Right cardiac atrium (tissue), 5 donors: ENCODE results near the gene LYRM4. TPM values are rescaled to one million over a fixed set of nuclear protein-coding genes. Genes with fewer than 3 reads are reported as not detected.

ENCODE experiments used
- ATAC-seq, 2 donors: fragments of 200-7000 bp; cut with Tn5 transposase; one replicate each; pipeline versions ENCODE4 v1.8.0 to v1.9.1; 2020; ENCODE audit warnings: moderate library complexity in 2 of 2, mild to moderate bottlenecking in 1 of 2
- DNase-seq, 3 donors: peaks; one replicate each; pipeline ENCODE4 v3.0.0-alpha.2; 2020
- H3K27ac ChIP-seq: one replicate; pipeline ENCODE4 v1.5.1; 2013; ENCODE audit warnings: mild to moderate bottlenecking, low read length, control low read depth, moderate library complexity
- H3K27me3 ChIP-seq: one replicate; pipeline ENCODE4 v1.6.1; 2013; ENCODE audit not compliant: control insufficient read depth, insufficient read depth
- H3K4me1 ChIP-seq: one replicate; pipeline ENCODE4 v1.6.1; 2013; ENCODE audit warnings: low read length; ENCODE audit not compliant: control insufficient read depth, insufficient read depth
- H3K4me3 ChIP-seq: one replicate; pipeline ENCODE4 v1.5.1; 2013; ENCODE audit warnings: low read length, control low read depth
- H3K9me3 ChIP-seq: one replicate; pipeline ENCODE4 v1.6.1; 2013; ENCODE audit warnings: low read length; ENCODE audit not compliant: control insufficient read depth
- WGBS: extraction: QIAGEN DNeasy Blood & Tissue Kit; methylation state at CpG from one replicate; pipeline ENCODE4 v1.1.7; 2013; 5-methylcytosine and 5-hydroxymethylcytosine counted together
- intact Hi-C, 4 donors: fragments of 100-400 bp; cut with DNase I; formaldehyde crosslinking; loops; one replicate each; pipeline versions ENCODE4 v1.11.0 to v1.14.0; 2022 to 2023
- polyA plus RNA-seq: library from polyadenylated mRNA; stranded (reverse); fragments of 200-250 nt; gene quantifications from one replicate; pipeline ENCODE4 v1.2.3, GENCODE V29; 2013
- total RNA-seq, 4 donors: library from RNA; stranded (reverse); fragmentation: NEBNext Ultra II Directional; extraction: Animal tissue kit (Norgen Biotek cat#: 25700); gene quantifications; one replicate each; pipeline ENCODE4 v1.2.1, GENCODE V29; 2021
- donor health status: healthy with polysubstance abuse.
- donor health status: DM: no; HTN: yes; CAD: no.
- donor health status: DM: no; HTN: no; CAD: no.
- donor health status: DM: no; HTN: yes; CAD: no; lungs with severe emphysema.
- donor health status: DM: yes; HTN: yes; CAD: no.

LYRM4 gene
- total and polyA plus RNA-seq, 5 donors: 20.2 to 30.5 (median 26.6) TPM

DNA sequence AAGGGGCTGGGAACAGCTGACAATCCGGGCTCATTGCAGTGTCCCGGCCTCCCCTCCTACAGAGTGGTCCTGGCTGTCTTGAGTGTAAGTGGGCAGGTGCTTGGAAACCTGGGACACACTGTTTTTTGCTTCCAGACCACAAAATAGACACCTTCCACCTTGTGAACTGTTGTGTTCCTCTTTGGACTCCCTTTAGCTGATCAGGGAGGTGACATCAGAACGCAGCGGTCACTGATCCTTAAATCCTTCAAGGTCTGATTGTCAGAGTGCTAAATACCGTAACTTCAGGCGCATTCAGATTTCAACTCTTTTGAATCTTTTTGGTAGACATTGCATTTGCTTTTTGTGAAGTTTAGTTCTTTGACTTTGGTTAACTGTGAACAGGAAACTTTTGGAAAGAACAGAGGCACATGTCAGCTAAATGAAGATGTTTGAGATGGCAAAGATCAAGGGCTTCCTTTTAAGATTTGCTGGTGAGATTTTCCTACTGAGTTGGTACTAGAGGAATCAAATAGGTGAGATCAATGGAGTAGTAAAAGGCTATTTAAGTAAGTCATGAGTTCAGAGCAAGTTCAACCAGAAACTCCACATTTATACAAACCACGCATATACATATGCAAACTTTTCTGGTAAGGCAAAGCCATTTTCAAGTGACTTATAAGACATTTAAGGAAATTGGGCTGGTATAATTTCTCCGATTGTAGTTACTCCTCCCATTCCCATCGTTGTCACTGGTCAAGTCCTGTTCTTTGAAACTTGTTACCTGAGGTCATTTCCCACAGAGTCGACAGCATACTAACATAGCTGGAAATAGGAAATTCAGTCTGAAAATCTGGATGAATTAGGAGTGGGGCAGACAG, 169.3 kb downstream of the LYRM4 start:
- no peaks in the 10 kb centered on the region for H3K9me3 ChIP-seq
- no peak for ATAC-seq
- H3K27ac ChIP-seq: no peak overlapping the region
- H3K4me3 ChIP-seq: no peak overlapping the region
- no peak for DNase-seq
- intact Hi-C loops: no loop called here
- H3K4me1 ChIP-seq: peaks cover 3% of the 10 kb centered on the region
- no peaks in the 10 kb centered on the region for H3K27me3 ChIP-seq
- 93% methylated on average over 10 of the region's 10 CpGs for WGBS

GRCh38 chr6:5090603-5091002, 170.1 kb downstream of the LYRM4 start:
- ATAC-seq: no peak
- no peak for DNase-seq
- intact Hi-C loops: no loop called here
- Histone ChIP-seq H3K27me3 (no peaks in the 10 kb centered on the region), H3K27ac (no peak overlapping the region), H3K4me1 (peaks cover 3% of the 10 kb centered on the region), H3K4me3 (no peak overlapping the region), H3K9me3 (no peaks in the 10 kb centered on the region)
- WGBS: 63% methylated on average over 7 of the region's 7 CpGs

- Histone ChIP-seq H3K4me1 (peaks cover 3% of the 10 kb centered on the region), H3K27me3 (no peaks in the 10 kb centered on the region), H3K27ac (peak overlapping the region; percentile 6), H3K9me3 (no peaks in the 10 kb centered on the region), H3K4me3 (no peak overlapping the region)
- 51% methylated on average over 5 of the region's 5 CpGs for WGBS
- no peak for ATAC-seq
- DNase-seq: no peak
- intact Hi-C loops: no loop called here
Measured at GRCh38 chr6:5089481-5090438, 171.0 kb downstream of the LYRM4 start.

- intact Hi-C loops: no loop called here
- 62% methylated on average over 3 of the region's 3 CpGs for WGBS
- Histone ChIP-seq H3K4me1 (peaks cover 3% of the 10 kb centered on the region), H3K9me3 (no peaks in the 10 kb centered on the region), H3K27ac (no peak overlapping the region), H3K27me3 (no peaks in the 10 kb centered on the region), H3K4me3 (no peak overlapping the region)
- ATAC-seq: no peak
- no peak for DNase-seq
Measured at GRCh38 chr6:5088780-5089179, 172.0 kb downstream of the LYRM4 start.

DNA sequence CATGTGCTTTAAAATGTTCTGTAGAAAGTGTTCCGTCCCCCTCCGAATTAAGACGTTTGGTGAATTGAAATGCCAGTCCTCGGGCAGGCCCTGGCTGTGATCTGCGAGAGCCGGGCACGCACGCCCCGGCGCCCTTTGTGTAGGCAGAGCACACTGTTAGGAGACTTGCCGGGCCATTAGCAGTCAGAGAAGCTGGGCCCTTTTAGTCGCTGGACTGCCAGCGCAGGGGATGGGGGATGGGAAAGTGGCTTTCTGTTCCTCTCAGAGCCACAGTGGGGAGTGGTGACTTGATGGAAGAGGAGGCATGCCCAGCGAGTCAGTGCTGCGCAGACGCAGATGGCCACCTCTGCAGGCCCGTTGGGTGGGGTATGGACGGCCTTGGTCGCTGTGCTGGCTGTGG, 173.4 kb downstream of the LYRM4 start:
- DNase-seq (peak; percentile 49 to 80 (median 80)), ATAC-seq (no peak)
- no peaks in the 10 kb centered on the region for H3K27me3 ChIP-seq
- H3K27ac ChIP-seq: no peak overlapping the region
- intact Hi-C loops: no loop called here
- no peak overlapping the region for H3K4me3 ChIP-seq
- 89% methylated on average over 19 of the region's 19 CpGs for WGBS
- peaks cover 3% of the 10 kb centered on the region for H3K4me1 ChIP-seq
- H3K9me3 ChIP-seq: no peaks in the 10 kb centered on the region

DNA sequence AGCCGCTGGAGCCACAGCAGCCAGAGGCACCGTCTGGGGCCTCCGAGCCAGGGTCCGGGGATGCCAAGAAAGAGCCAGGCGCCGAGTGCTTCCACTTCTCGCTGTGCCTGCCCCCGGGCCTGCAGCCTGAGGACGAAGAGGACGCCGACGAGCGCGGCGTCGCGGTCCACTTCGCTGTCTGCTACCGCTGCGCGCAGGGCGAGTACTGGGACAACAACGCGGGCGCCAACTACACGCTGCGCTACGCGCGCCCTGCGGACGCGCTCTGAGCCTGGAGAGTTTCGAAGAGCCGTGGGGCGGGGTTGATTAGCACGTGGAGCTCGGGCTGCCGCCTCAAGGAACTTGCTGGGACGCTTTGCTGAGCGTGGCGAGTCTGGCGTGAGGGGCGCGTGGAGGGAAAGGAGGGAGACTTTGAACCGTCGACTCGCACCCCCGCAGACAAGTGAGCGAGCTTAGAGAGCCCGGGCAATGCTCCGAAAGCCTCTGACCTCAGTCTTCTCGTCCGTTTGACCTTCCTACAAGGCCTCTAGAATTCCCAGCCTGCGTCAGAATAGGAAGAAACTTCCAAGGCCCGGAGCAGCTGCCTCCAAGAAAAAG, 174.4 kb downstream of the LYRM4 start:
- Histone ChIP-seq H3K9me3 (no peaks in the 10 kb centered on the region), H3K4me1 (peaks cover 3% of the 10 kb centered on the region), H3K27me3 (no peaks in the 10 kb centered on the region), H3K4me3 (peak overlapping the region; percentile 59), H3K27ac (no peak overlapping the region)
- WGBS: 40% methylated on average over 56 of the region's 56 CpGs
- intact Hi-C loops: no loop called here
- ATAC-seq: no peak
- peak in 2 of 3 donors; percentile 69 to 72 for DNase-seq

GRCh38 chr6:5085648-5086293, 175.0 kb downstream of the LYRM4 start:
- intact Hi-C loops: no loop called here
- H3K4me3 ChIP-seq: peak overlapping the region; percentile 59
- H3K4me1 ChIP-seq: peaks cover 3% of the 10 kb centered on the region
- DNase-seq: peak; percentile 41 to 84 (median 77)
- no peaks in the 10 kb centered on the region for H3K9me3 ChIP-seq
- H3K27me3 ChIP-seq: no peaks in the 10 kb centered on the region
- peak; percentile 25 to 46 for ATAC-seq
- H3K27ac ChIP-seq: peak overlapping the region; percentile 84
- WGBS: 2% methylated on average over 74 of the region's 74 CpGs

DNA sequence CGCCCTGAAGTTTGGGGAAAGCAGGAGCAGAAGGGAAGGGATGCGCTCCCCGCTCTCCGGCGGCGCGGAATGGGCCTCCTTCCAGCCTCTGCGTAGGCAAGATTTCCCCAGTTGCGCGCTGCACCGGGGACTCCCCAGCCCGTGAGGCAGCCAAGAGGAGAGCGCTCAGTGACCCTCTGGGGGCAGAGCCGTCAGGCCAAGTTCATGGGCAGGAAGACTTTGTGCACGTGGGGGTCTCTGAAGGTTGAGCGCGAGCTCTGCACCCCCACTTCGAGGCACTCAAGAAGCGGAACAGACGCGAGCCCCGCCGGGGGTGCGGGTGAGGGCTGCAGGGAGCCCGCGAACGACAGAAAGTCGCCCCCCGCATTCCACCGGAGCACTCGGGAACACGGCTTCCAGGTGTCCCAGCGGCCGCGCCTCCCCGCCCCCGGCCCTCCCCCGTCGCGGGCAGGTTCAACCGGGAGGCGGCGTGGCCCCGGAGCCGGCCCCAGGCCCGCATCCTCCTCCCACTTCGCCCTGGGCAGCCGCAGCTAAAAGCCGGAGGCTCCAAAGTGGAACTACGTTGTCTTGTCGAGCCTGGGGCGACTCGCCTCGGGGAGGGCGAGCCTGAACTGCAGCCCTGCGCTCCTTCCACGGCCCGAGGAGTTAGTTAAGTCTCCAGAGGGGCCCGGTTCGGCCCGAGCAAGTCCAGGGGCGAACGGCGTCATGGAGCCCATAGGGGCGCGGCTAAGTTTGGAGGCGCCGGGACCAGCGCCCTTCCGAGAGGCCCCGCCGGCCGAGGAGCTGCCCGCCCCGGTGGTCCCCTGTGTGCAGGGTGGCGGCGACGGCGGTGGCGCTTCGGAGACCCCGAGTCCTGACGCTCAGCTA, 175.7 kb downstream of the LYRM4 start, which contains the start of gene PPP1R3G:
TSS of gene PPP1R3G (plus strand) at position 561 of the 867 bp plus-strand sequence. CDS start at position 706, 145 bp downstream.
- ATAC-seq (peak; percentile 68 to 79), DNase-seq (peak; percentile 68 to 86 (median 85))
- under 1% methylated on average over 83 of the region's 83 CpGs for WGBS
- intact Hi-C loops: no loop called here
- H3K27me3 ChIP-seq: no peaks in the 10 kb centered on the region
- H3K27ac ChIP-seq: peak within 1 kb of the TSS; percentile 84
- no peaks in the 10 kb centered on the region for H3K4me1 ChIP-seq
- H3K9me3 ChIP-seq: no peaks in the 10 kb centered on the region
- peak within 1 kb of the TSS; percentile 59 for H3K4me3 ChIP-seq

DNA sequence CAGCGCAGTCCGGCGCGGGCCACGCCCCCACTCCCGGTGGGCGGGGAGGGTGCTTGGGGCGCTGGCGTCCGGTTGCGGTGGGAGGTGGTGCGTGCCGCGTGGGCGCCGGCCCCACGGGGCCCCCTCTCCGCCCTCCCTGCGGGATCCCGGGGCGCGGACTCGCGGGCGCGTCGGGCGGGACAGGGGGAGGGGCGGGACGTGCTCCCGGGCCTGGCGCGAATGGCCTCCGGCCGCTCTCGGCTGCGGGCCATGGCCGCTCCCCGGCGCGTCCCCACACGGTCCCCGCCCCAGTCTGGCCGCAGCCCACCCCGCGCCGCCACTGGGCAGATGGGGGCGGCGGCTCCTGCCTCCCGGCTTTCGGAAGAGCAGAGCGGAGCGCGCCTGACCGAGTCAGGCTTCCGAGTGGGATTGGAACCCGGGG, 176.4 kb downstream of the LYRM4 start:
- WGBS: under 1% methylated on average over 56 of the region's 57 CpGs
- Histone ChIP-seq H3K9me3 (no peaks in the 10 kb centered on the region), H3K27ac (peak overlapping the region; percentile 84), H3K4me3 (peak overlapping the region; percentile 59), H3K4me1 (no peaks in the 10 kb centered on the region), H3K27me3 (no peaks in the 10 kb centered on the region)
- ATAC-seq (peak; percentile 88 to 89), DNase-seq (peak; percentile 72 to 92 (median 92))
- intact Hi-C loops: no loop called here
